ENCODE data around the gene TEKTIP1. TPM values are rescaled to one million over a fixed set of nuclear protein-coding genes. Genes with fewer than 3 reads are reported as not detected.

The TEKTIP1 gene
- total RNA-seq, 1 experiment from 2014 or later: not detected

DNA sequence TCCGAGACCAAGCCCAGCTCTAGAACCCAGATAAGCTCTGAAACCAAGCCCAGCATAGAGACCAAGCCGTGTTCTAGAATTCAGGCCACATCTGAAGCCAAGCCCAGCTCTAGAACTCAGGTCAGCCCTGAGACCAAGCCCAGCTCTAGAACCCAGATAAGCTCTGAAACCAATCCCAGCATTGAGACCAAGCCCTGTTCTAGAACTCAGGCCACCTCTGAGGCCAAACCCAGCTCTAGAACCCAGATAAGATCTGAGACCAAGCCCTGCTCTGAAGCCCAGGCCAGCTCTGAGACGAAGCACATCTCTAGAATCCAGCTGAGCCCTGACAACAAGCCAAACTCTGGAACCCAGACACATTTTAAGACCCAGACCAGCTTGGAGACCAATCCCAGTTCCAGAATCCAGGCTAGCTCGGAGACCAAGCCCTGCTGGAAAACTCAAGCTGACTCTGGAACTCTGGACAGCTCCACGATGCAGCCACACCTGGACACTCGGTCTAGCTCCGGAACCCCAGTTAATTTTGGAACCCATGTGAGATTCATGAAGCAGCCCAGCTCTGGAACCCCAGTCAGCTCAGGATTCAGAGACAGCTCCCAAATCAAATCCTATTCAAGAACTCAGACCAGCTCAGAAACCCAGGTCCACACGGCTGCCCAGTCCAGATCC is 52.2 kb downstream of the TEKTIP1 start:
- Histone ChIP-seq H3K36me3 (ENCODE audit: insufficient read depth, low read length) (no peaks in the 10 kb centered on the region), H3K79me2 (ENCODE audit: low read length) (no peaks in the 10 kb centered on the region), H3K27ac (ENCODE audit: low read length) (no peak overlapping the region), H3K9ac (ENCODE audit: low read length) (no peak overlapping the region), H3K4me1 (ENCODE audit: low read length) (no peaks in the 10 kb centered on the region), H3K9me2 (replicated peaks; ENCODE audit: insufficient read depth, low read length) (no peaks in the 10 kb centered on the region), H4K20me1 (ENCODE audit: insufficient read depth, low read depth, low read length) (no peaks in the 10 kb centered on the region), H3K9me3 (ENCODE audit: low read length) (peaks cover 16% of the 10 kb centered on the region), H2AFZ (ENCODE audit: low read length) (no peak overlapping the region), H3K4me2 (ENCODE audit: low read depth, low read length, poor library complexity, severe bottlenecking) (no peak overlapping the region), H3K27me3 (ENCODE audit: low read length) (no peaks in the 10 kb centered on the region), H3K4me3 (ENCODE audit: low read length) (no peak overlapping the region)
- DNase-seq: peak; percentile 36

DNA sequence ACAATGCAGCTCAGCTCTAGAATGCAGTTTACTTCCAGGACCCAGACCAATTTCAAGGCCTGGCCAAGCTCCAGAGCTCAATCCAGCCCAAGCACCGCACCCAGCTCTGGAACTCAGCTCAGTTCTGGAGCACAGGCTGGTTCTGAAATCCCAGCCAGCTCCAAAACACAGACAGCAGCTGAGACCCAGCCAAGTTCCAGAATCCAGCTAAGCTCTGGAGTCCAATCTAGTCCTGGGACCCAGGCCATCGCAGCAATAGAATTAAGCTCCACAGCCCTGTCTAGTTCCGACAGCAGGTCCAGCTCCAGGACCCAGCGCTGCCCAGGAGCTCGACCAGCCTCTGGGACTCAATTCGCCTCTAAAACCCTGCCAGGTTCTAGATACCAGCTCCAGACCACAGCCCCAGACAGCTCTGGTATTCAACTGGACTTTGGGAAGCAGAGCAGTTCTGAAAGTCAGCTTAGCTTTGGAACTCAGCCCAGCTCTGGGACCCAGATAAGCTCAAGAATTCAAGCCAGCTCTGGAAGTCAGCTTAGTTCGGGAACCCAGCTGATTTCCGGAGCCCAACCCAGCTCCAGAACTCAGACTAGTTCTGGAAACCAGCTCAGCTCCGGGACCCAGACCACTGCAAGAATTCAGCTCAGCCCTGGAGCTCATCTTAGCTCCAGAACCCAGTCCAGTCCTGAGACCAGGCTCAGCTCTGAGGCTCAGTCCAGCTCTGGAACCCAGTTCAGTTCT is 53.1 kb downstream of the TEKTIP1 start:
- no peaks in the 10 kb centered on the region for H3K79me2 ChIP-seq (ENCODE audit: low read length)
- peaks cover 16% of the 10 kb centered on the region for H3K9me3 ChIP-seq (ENCODE audit: low read length)
- DNase-seq: peak; percentile 20
- H2AFZ ChIP-seq (ENCODE audit: low read length): no peak overlapping the region
- H3K9ac ChIP-seq (ENCODE audit: low read length): no peak overlapping the region
- H3K4me2 ChIP-seq (ENCODE audit: low read depth, low read length, poor library complexity, severe bottlenecking): no peak overlapping the region
- H3K27me3 ChIP-seq (ENCODE audit: low read length): no peaks in the 10 kb centered on the region
- no peaks in the 10 kb centered on the region for H3K4me1 ChIP-seq (ENCODE audit: low read length)
- H3K9me2 ChIP-seq (replicated peaks; ENCODE audit: insufficient read depth, low read length): no peaks in the 10 kb centered on the region
- H3K4me3 ChIP-seq (ENCODE audit: low read length): no peak overlapping the region
- no peaks in the 10 kb centered on the region for H4K20me1 ChIP-seq (ENCODE audit: insufficient read depth, low read depth, low read length)
- H3K36me3 ChIP-seq (ENCODE audit: insufficient read depth, low read length): no peaks in the 10 kb centered on the region
- H3K27ac ChIP-seq (ENCODE audit: low read length): no peak overlapping the region

DNA sequence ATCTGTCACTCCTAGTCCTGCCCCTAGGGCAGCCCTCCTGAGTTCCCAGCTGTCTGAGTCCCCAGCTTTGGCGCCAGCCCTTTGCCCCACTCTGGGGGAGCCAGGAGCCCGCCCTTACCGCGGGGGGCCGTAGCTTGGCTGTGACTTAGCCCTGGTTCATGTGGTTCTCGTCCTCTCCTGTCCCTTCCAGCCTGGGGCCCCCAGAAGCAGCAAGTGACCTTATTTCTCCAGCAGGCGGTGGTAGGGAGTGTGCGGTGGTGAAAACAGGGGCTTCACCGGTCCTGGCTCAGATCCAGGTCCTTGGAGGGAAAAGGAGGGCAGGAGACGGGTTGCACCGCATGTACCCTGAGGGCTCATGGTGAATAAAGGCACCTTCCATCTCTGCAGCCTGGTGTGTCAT is 54.2 kb downstream of the TEKTIP1 start:
- Histone ChIP-seq H4K20me1 (ENCODE audit: insufficient read depth, low read depth, low read length) (no peaks in the 10 kb centered on the region), H3K36me3 (ENCODE audit: insufficient read depth, low read length) (no peaks in the 10 kb centered on the region), H3K79me2 (ENCODE audit: low read length) (no peaks in the 10 kb centered on the region), H3K27ac (ENCODE audit: low read length) (no peak overlapping the region), H3K4me3 (ENCODE audit: low read length) (no peak overlapping the region), H3K9me2 (replicated peaks; ENCODE audit: insufficient read depth, low read length) (no peaks in the 10 kb centered on the region), H3K27me3 (ENCODE audit: low read length) (no peaks in the 10 kb centered on the region), H3K4me2 (ENCODE audit: low read depth, low read length, poor library complexity, severe bottlenecking) (no peak overlapping the region), H3K9ac (ENCODE audit: low read length) (no peak overlapping the region), H3K4me1 (ENCODE audit: low read length) (no peaks in the 10 kb centered on the region), H3K9me3 (ENCODE audit: low read length) (peaks cover 16% of the 10 kb centered on the region), H2AFZ (ENCODE audit: low read length) (no peak overlapping the region)
- peak; percentile 20 for DNase-seq

Small RNA genes lying within 50 kb of the gene (small RNA-seq; reads per million reads assigned to genes)
- gene AC005786.1 (0.12 reads per million), gene RF00212 (not detected)

Other genes starting within 250 kb of the TEKTIP1 start
- 0.82 and 4.4 TPM in 2 replicates for gene NFIC, start 172.6 kb upstream of the TEKTIP1 start, total RNA-seq (2014; rRNA removed; shearing (Covaris generic); ENCODE audit: low replicate concordance)
- 0.89 and 1.2 TPM in 2 replicates for gene SMIM24, start 58.6 kb upstream of the TEKTIP1 start, total RNA-seq (2014; rRNA removed; shearing (Covaris generic); ENCODE audit: low replicate concordance)
- not detected in 2 replicates for gene SMIM44, start 55.7 kb upstream of the TEKTIP1 start, total RNA-seq (2014; rRNA removed; shearing (Covaris generic); ENCODE audit: low replicate concordance)
- 0.89 and 10.4 TPM in 2 replicates for gene DOHH, start 38.5 kb upstream of the TEKTIP1 start, total RNA-seq (2014; rRNA removed; shearing (Covaris generic); ENCODE audit: low replicate concordance)
- gene FZR1, start 32.9 kb upstream of the TEKTIP1 start, total RNA-seq (2014; rRNA removed; shearing (Covaris generic); ENCODE audit: low replicate concordance): 22.8 and 41.6 TPM in 2 replicates
- 34.5 and 102 TPM in 2 replicates for gene MFSD12, start 18.4 kb downstream of the TEKTIP1 start, total RNA-seq (2014; rRNA removed; shearing (Covaris generic); ENCODE audit: low replicate concordance)
- 53.7 and 127 TPM in 2 replicates for gene HMG20B, start 33.8 kb downstream of the TEKTIP1 start, total RNA-seq (2014; rRNA removed; shearing (Covaris generic); ENCODE audit: low replicate concordance)
- not detected in 2 replicates for gene GIPC3, start 46.3 kb downstream of the TEKTIP1 start, total RNA-seq (2014; rRNA removed; shearing (Covaris generic); ENCODE audit: low replicate concordance)
- 0.15 and 0.22 TPM in 2 replicates for gene TBXA2R, start 67.7 kb downstream of the TEKTIP1 start, total RNA-seq (2014; rRNA removed; shearing (Covaris generic); ENCODE audit: low replicate concordance)
- 9.5 and 24.8 TPM in 2 replicates for gene CACTIN, start 87.6 kb downstream of the TEKTIP1 start, total RNA-seq (2014; rRNA removed; shearing (Covaris generic); ENCODE audit: low replicate concordance)
- 4.2 and 4.4 TPM in 2 replicates for gene PIP5K1C, start 161.3 kb downstream of the TEKTIP1 start, total RNA-seq (2014; rRNA removed; shearing (Covaris generic); ENCODE audit: low replicate concordance)
- gene TJP3, start 169.2 kb downstream of the TEKTIP1 start, total RNA-seq (2014; rRNA removed; shearing (Covaris generic); ENCODE audit: low replicate concordance): not detected in 2 replicates
- gene APBA3, start 222.5 kb downstream of the TEKTIP1 start, total RNA-seq (2014; rRNA removed; shearing (Covaris generic); ENCODE audit: low replicate concordance): 14.7 and 55.0 TPM in 2 replicates
- gene MRPL54, start 223.5 kb downstream of the TEKTIP1 start, total RNA-seq (2014; rRNA removed; shearing (Covaris generic); ENCODE audit: low replicate concordance): 44.2 and 76.7 TPM in 2 replicates
- gene RAX2, start 233.1 kb downstream of the TEKTIP1 start, total RNA-seq (2014; rRNA removed; shearing (Covaris generic); ENCODE audit: low replicate concordance): not detected in 2 replicates
- gene MATK, start 247.2 kb downstream of the TEKTIP1 start, total RNA-seq (2014; rRNA removed; shearing (Covaris generic); ENCODE audit: low replicate concordance): not detected in 2 replicates

All from Karpas-422 (cell line).